ENCODE measurements around the gene CLDN22. TPM values are rescaled to one million over a fixed set of nuclear protein-coding genes. Genes with fewer than 3 reads are reported as not detected.

Gene CLDN22
- total and polyA plus RNA-seq, 2 donors, result 0.09 TPM; not detected in 1

- Histone ChIP-seq H3K4me3 (ENCODE audit: low read length in 2 of 2) (no peak overlapping the region), H3K4me1 (ENCODE audit: control insufficient read depth in 2 of 2, insufficient read depth in 2 of 2, low read length in 2 of 2) (no peaks in the 10 kb centered on the region), H3K27ac (ENCODE audit: low read depth in 1 of 2, low read length in 1 of 2) (no peak overlapping the region), H3K9me3 (ENCODE audit: control insufficient read depth in 2 of 2, insufficient read depth in 1 of 2, low read length in 1 of 2) (no peaks in the 10 kb centered on the region), H3K36me3 (ENCODE audit: control insufficient read depth in 2 of 2, insufficient read depth in 2 of 2, low read length in 1 of 2) (no peaks in the 10 kb centered on the region), H3K27me3 (ENCODE audit: control insufficient read depth in 2 of 2, insufficient read depth in 1 of 2, low read length in 1 of 2) (no peaks in the 10 kb centered on the region)
- WGBS, result 95% methylated on average over 10 of the region's 10 CpGs
- no peak for DNase-seq (ENCODE audit: low read depth in 6 of 9, low spot score in 9 of 9)
Measured at GRCh38 chr4:183318656-183319055, 1.4 kb downstream of the CLDN22 start.

DNA sequence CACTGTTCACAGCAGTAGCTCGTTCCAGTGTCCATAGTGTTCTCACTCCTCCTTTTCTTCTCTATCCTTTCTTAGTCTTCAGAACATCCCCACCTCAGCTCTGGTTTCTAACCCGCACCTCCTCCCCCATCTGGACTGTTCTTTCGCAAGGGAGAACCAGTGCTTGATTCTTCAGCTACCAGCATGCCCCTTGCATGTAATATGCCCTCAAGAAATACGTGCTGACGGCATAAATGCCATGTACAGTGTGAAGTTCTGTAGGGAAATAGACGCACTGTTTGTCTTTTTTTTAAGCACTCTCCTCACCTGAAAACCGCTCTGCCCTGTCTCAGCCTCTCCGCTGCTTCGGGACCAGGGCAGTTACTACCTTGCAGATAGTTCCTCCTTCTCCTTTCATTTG is 5.3 kb downstream of the CLDN22 start:
- 89% methylated on average over 9 of the region's 9 CpGs for WGBS

DNA sequence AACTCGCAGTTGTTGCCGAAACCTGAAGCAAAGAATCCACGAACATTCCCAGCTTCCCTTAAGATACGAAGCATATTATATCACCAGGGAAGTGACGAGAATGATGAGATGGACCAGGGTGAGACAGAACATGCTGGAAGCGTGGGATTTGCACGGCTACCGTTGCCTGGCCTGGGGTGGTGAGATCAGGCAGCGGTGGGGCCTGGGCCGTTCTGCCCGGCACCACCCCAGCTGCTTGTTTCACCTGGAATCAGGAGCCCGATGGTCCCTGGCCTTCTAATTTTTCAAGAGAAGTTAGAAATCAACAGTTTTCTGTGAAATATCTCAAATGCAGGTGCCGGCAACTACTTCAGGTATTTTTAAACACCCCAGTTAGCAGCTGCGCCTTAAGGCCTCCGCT is 5.7 kb downstream of the CLDN22 start:
- Histone ChIP-seq H3K4me1 (ENCODE audit: control insufficient read depth in 2 of 2, insufficient read depth in 2 of 2, low read length in 2 of 2) (no peaks in the 10 kb centered on the region), H3K9me3 (ENCODE audit: control insufficient read depth in 2 of 2, insufficient read depth in 1 of 2, low read length in 1 of 2) (no peaks in the 10 kb centered on the region), H3K4me3 (ENCODE audit: low read length in 2 of 2) (no peak overlapping the region), H3K27ac (ENCODE audit: low read depth in 1 of 2, low read length in 1 of 2) (no peak overlapping the region), H3K36me3 (ENCODE audit: control insufficient read depth in 2 of 2, insufficient read depth in 2 of 2, low read length in 1 of 2) (no peaks in the 10 kb centered on the region), H3K27me3 (ENCODE audit: control insufficient read depth in 2 of 2, insufficient read depth in 1 of 2, low read length in 1 of 2) (no peaks in the 10 kb centered on the region)
- WGBS, result 97% methylated on average over 15 of the region's 15 CpGs
- DNase-seq (ENCODE audit: low read depth in 6 of 9, low spot score in 9 of 9), result no peak

More for the DNA sequence above, 5.3 kb downstream of the CLDN22 start:
- no peaks in the 10 kb centered on the region for H3K27me3 ChIP-seq (ENCODE audit: control insufficient read depth in 2 of 2, insufficient read depth in 1 of 2, low read length in 1 of 2)
- H3K4me1 ChIP-seq (ENCODE audit: control insufficient read depth in 2 of 2, insufficient read depth in 2 of 2, low read length in 2 of 2), result no peaks in the 10 kb centered on the region
- H3K27ac ChIP-seq (ENCODE audit: low read depth in 1 of 2, low read length in 1 of 2), result no peak overlapping the region
- no peak for DNase-seq (ENCODE audit: low read depth in 6 of 9, low spot score in 9 of 9)
- H3K36me3 ChIP-seq (ENCODE audit: control insufficient read depth in 2 of 2, insufficient read depth in 2 of 2, low read length in 1 of 2), result no peaks in the 10 kb centered on the region
- no peak overlapping the region for H3K4me3 ChIP-seq (ENCODE audit: low read length in 2 of 2)
- H3K9me3 ChIP-seq (ENCODE audit: control insufficient read depth in 2 of 2, insufficient read depth in 1 of 2, low read length in 1 of 2), result no peaks in the 10 kb centered on the region

- WGBS, result 94% methylated on average over 5 of the region's 5 CpGs
- Histone ChIP-seq H3K4me1 (ENCODE audit: control insufficient read depth in 2 of 2, insufficient read depth in 2 of 2, low read length in 2 of 2) (no peaks in the 10 kb centered on the region), H3K4me3 (ENCODE audit: low read length in 2 of 2) (no peak overlapping the region), H3K36me3 (ENCODE audit: control insufficient read depth in 2 of 2, insufficient read depth in 2 of 2, low read length in 1 of 2) (no peaks in the 10 kb centered on the region), H3K9me3 (ENCODE audit: control insufficient read depth in 2 of 2, insufficient read depth in 1 of 2, low read length in 1 of 2) (no peaks in the 10 kb centered on the region), H3K27ac (ENCODE audit: low read depth in 1 of 2, low read length in 1 of 2) (no peak overlapping the region), H3K27me3 (ENCODE audit: control insufficient read depth in 2 of 2, insufficient read depth in 1 of 2, low read length in 1 of 2) (no peaks in the 10 kb centered on the region)
- DNase-seq (ENCODE audit: low read depth in 6 of 9, low spot score in 9 of 9), result no peak
Measured at GRCh38 chr4:183312841-183313240, 7.2 kb downstream of the CLDN22 start.

- 96% methylated on average over 3 of the region's 3 CpGs for WGBS
- Histone ChIP-seq H3K4me3 (ENCODE audit: low read length in 2 of 2) (no peak overlapping the region), H3K4me1 (ENCODE audit: control insufficient read depth in 2 of 2, insufficient read depth in 2 of 2, low read length in 2 of 2) (no peaks in the 10 kb centered on the region), H3K9me3 (ENCODE audit: control insufficient read depth in 2 of 2, insufficient read depth in 1 of 2, low read length in 1 of 2) (no peaks in the 10 kb centered on the region), H3K27ac (ENCODE audit: low read depth in 1 of 2, low read length in 1 of 2) (no peak overlapping the region), H3K27me3 (ENCODE audit: control insufficient read depth in 2 of 2, insufficient read depth in 1 of 2, low read length in 1 of 2) (no peaks in the 10 kb centered on the region), H3K36me3 (ENCODE audit: control insufficient read depth in 2 of 2, insufficient read depth in 2 of 2, low read length in 1 of 2) (no peaks in the 10 kb centered on the region)
- no peak for DNase-seq (ENCODE audit: low read depth in 6 of 9, low spot score in 9 of 9)
Measured at GRCh38 chr4:183306811-183307210, 13.3 kb downstream of the CLDN22 start.

DNA sequence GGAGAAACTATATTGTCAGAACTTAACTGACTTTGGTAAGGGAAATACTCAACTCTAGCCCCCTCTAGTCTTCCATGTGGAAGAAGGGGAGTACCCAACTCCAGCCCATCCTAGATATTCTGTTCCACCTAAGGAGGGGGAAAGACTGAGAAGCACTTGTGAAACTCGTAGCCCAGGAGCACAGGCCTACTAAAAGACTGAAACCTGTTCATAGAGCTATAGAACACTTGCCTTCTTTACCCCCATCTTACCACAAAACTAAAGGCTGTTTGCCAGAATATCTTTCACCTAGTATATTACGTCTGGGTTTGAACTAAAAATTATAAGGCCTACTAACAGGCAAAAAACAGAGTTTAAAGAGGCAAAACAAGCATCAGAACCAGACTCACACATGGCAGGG is 15.5 kb downstream of the CLDN22 start:
- no peaks in the 10 kb centered on the region for H3K4me1 ChIP-seq (ENCODE audit: control insufficient read depth in 2 of 2, insufficient read depth in 2 of 2, low read length in 2 of 2)
- 88% methylated on average over 2 of the region's 2 CpGs for WGBS
- no peak overlapping the region for H3K4me3 ChIP-seq (ENCODE audit: low read length in 2 of 2)
- H3K36me3 ChIP-seq (ENCODE audit: control insufficient read depth in 2 of 2, insufficient read depth in 2 of 2, low read length in 1 of 2), result no peaks in the 10 kb centered on the region
- H3K9me3 ChIP-seq (ENCODE audit: control insufficient read depth in 2 of 2, insufficient read depth in 1 of 2, low read length in 1 of 2), result no peaks in the 10 kb centered on the region
- no peak for DNase-seq (ENCODE audit: low read depth in 6 of 9, low spot score in 9 of 9)
- H3K27ac ChIP-seq (ENCODE audit: low read depth in 1 of 2, low read length in 1 of 2), result no peak overlapping the region
- H3K27me3 ChIP-seq (ENCODE audit: control insufficient read depth in 2 of 2, insufficient read depth in 1 of 2, low read length in 1 of 2), result no peaks in the 10 kb centered on the region

DNA sequence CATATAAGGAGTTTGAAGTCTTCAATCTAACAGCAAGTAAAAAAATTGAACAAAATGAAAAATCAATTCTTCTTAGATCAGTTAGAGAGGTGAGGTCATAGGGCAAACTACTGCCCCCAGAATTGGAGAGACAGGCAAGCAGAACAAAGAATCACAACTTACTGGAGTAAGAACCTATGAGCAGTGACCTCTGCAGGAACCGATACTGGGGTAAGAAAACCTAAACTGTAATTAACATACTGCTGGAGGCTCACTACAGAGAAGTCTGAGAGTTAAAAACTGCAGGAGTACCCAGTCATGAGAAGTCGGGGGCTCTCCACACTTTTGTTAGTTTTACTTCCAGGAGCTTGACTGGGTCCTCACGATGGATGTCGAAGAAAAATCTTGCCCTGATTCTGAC is 16.0 kb downstream of the CLDN22 start:
- Histone ChIP-seq H3K27ac (ENCODE audit: low read depth in 1 of 2, low read length in 1 of 2) (no peak overlapping the region), H3K36me3 (ENCODE audit: control insufficient read depth in 2 of 2, insufficient read depth in 2 of 2, low read length in 1 of 2) (no peaks in the 10 kb centered on the region), H3K9me3 (ENCODE audit: control insufficient read depth in 2 of 2, insufficient read depth in 1 of 2, low read length in 1 of 2) (no peaks in the 10 kb centered on the region), H3K27me3 (ENCODE audit: control insufficient read depth in 2 of 2, insufficient read depth in 1 of 2, low read length in 1 of 2) (no peaks in the 10 kb centered on the region), H3K4me3 (ENCODE audit: low read length in 2 of 2) (no peak overlapping the region), H3K4me1 (ENCODE audit: control insufficient read depth in 2 of 2, insufficient read depth in 2 of 2, low read length in 2 of 2) (no peaks in the 10 kb centered on the region)
- WGBS, result 96% methylated on average over 4 of the region's 4 CpGs
- no peak for DNase-seq (ENCODE audit: low read depth in 6 of 9, low spot score in 9 of 9)

GRCh38 chr4:183303301-183303700 is 16.8 kb downstream of the CLDN22 start:
- 97% methylated on average over 4 of the region's 4 CpGs for WGBS
- Histone ChIP-seq H3K9me3 (ENCODE audit: control insufficient read depth in 2 of 2, insufficient read depth in 1 of 2, low read length in 1 of 2) (no peaks in the 10 kb centered on the region), H3K4me1 (ENCODE audit: control insufficient read depth in 2 of 2, insufficient read depth in 2 of 2, low read length in 2 of 2) (no peaks in the 10 kb centered on the region), H3K27me3 (ENCODE audit: control insufficient read depth in 2 of 2, insufficient read depth in 1 of 2, low read length in 1 of 2) (no peaks in the 10 kb centered on the region), H3K27ac (ENCODE audit: low read depth in 1 of 2, low read length in 1 of 2) (no peak overlapping the region), H3K36me3 (ENCODE audit: control insufficient read depth in 2 of 2, insufficient read depth in 2 of 2, low read length in 1 of 2) (no peaks in the 10 kb centered on the region), H3K4me3 (ENCODE audit: low read length in 2 of 2) (no peak overlapping the region)
- DNase-seq (ENCODE audit: low read depth in 6 of 9, low spot score in 9 of 9), result no peak

DNA sequence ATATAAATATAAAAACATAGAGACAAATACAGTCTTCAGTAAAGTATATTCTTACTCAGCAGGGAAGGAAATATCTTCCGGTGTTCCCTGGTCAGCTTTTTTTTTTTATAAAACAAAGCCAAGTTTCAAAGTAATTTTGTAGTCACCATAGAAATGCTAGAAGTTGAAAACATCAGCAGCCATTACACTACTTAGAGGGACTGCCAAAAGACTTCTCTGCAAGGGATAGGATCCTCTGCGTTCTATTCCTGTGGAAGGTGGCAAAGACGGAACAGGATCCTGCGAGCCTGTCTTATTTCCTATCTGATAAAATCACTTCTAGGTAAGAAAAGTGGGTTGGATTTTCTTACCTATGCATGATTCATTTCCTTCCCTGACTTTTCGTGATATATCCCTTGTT is 19.4 kb downstream of the CLDN22 start:
- Histone ChIP-seq H3K9me3 (ENCODE audit: control insufficient read depth in 2 of 2, insufficient read depth in 1 of 2, low read length in 1 of 2) (no peaks in the 10 kb centered on the region), H3K4me3 (ENCODE audit: low read length in 2 of 2) (no peak overlapping the region), H3K27me3 (ENCODE audit: control insufficient read depth in 2 of 2, insufficient read depth in 1 of 2, low read length in 1 of 2) (no peaks in the 10 kb centered on the region), H3K4me1 (ENCODE audit: control insufficient read depth in 2 of 2, insufficient read depth in 2 of 2, low read length in 2 of 2) (no peaks in the 10 kb centered on the region), H3K36me3 (ENCODE audit: control insufficient read depth in 2 of 2, insufficient read depth in 2 of 2, low read length in 1 of 2) (no peaks in the 10 kb centered on the region), H3K27ac (ENCODE audit: low read depth in 1 of 2, low read length in 1 of 2) (no peak overlapping the region)
- whole genome bisulfite sequencing, result 92% methylated on average over 5 of the region's 5 CpGs
- DNase-seq (ENCODE audit: low read depth in 6 of 9, low spot score in 9 of 9), result no peak

DNA sequence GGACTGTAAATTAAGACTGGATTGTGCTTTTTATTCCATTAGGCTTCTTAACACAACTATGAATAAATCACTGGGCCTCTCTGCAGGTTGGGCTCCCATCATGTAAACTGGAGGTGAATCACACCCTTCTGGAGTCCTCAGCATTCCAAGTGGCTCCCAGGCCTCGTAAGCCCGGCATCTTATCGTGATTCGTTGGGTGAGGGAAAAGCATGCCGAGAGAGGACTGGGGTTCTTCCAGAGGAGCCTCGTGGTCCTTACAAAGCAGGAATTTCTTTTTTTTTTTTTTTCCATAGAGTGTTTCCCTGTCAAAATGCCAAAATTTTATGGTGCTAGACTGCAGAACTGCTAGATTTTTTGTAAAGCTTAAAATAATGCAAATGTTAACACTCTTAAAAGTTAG is 20.0 kb downstream of the CLDN22 start:
- WGBS, result 95% methylated on average over 6 of the region's 6 CpGs
- H3K27me3 ChIP-seq (ENCODE audit: control insufficient read depth in 2 of 2, insufficient read depth in 1 of 2, low read length in 1 of 2), result no peaks in the 10 kb centered on the region
- H3K36me3 ChIP-seq (ENCODE audit: control insufficient read depth in 2 of 2, insufficient read depth in 2 of 2, low read length in 1 of 2), result no peaks in the 10 kb centered on the region
- no peaks in the 10 kb centered on the region for H3K9me3 ChIP-seq (ENCODE audit: control insufficient read depth in 2 of 2, insufficient read depth in 1 of 2, low read length in 1 of 2)
- H3K4me3 ChIP-seq (ENCODE audit: low read length in 2 of 2), result no peak overlapping the region
- H3K27ac ChIP-seq (ENCODE audit: low read depth in 1 of 2, low read length in 1 of 2), result no peak overlapping the region
- H3K4me1 ChIP-seq (ENCODE audit: control insufficient read depth in 2 of 2, insufficient read depth in 2 of 2, low read length in 2 of 2), result no peaks in the 10 kb centered on the region
- DNase-seq (ENCODE audit: low read depth in 6 of 9, low spot score in 9 of 9), result no peak

Measured in thymus (tissue), 11 donors.